Coronary artery (tissue), 2 donors: ENCODE measurements around the gene HCRT.
"Not testable (repeated sequence)": the region's sequence is repeated elsewhere in the genome, so short reads cannot be mapped to it uniquely, and the experiment has no call there.

Experiments used
- DNase-seq: peaks from one replicate; pipeline ENCODE4 v3.0.0-alpha.2; 2017; ENCODE audit warnings: low spot score
- H3K27ac ChIP-seq, 2 donors: fragments of 200-600 bp; sonication (generic); one replicate each; pipeline ENCODE4 v1.5.1; 2016 to 2019
- H3K4me3 ChIP-seq: fragments of 200-600 bp; sonication (generic); 2 replicates; pipeline ENCODE4 v1.5.1; 2016; ENCODE audit warnings: mild to moderate bottlenecking, moderate library complexity
- TF ChIP-seq, protein P1 (sequence below): fragments of 200-600 bp; sonication (generic); IDR thresholded peaks from one replicate; pipeline ENCODE4 v1.5.1; 2019; ENCODE audit warnings: antibody characterized with exemption

HCRT gene

DNA sequence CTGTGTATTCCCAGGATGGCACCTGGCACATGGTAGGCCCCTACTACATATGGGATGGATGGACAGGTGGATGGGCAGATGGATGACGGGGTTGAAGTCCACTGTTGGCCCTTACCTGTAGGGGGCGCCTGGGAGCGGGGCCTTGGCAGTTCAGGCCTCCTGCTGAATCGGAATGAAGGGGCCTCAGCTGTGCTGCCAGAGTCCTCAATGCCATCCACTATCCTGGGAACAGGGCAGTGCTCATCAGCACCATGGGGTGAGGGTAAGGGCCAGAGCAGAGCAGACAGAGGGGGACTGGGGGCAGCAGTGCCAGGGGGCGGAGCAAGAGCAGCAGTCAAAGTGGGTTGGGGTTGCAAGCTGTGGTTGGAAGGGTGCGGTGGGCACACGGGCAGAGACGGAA lies 22.1 kb downstream of the HCRT start:
- TF ChIP-seq, protein P1, sequence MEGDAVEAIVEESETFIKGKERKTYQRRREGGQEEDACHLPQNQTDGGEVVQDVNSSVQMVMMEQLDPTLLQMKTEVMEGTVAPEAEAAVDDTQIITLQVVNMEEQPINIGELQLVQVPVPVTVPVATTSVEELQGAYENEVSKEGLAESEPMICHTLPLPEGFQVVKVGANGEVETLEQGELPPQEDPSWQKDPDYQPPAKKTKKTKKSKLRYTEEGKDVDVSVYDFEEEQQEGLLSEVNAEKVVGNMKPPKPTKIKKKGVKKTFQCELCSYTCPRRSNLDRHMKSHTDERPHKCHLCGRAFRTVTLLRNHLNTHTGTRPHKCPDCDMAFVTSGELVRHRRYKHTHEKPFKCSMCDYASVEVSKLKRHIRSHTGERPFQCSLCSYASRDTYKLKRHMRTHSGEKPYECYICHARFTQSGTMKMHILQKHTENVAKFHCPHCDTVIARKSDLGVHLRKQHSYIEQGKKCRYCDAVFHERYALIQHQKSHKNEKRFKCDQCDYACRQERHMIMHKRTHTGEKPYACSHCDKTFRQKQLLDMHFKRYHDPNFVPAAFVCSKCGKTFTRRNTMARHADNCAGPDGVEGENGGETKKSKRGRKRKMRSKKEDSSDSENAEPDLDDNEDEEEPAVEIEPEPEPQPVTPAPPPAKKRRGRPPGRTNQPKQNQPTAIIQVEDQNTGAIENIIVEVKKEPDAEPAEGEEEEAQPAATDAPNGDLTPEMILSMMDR, result no peak
- no peak overlapping the region for H3K4me3 ChIP-seq
- DNase-seq, result no peak
- no peak overlapping the region for H3K27ac ChIP-seq

DNA sequence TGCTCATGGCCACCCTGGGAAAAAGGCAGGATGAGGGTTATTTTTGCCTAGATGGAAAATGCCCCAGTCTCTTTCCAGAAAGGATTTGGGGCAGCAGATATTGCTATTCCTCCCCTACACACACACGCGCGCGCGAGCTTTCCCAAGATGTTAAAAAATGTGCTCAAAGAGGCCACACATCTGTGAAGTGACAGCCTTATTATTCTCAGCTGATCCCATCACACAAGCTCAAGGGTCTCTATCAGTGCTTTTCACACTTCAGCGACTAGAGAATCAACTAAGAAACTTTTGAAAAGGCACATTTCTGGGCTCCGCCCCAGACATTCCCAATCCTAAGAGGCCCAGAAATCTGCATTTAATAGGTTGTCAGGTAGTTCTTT lies 24.7 kb downstream of the HCRT start:
- DNase-seq, result no peak
- Histone ChIP-seq H3K4me3 (no peak overlapping the region), H3K27ac (no peak overlapping the region)
- TF ChIP-seq, protein P1, result no peak

DNA sequence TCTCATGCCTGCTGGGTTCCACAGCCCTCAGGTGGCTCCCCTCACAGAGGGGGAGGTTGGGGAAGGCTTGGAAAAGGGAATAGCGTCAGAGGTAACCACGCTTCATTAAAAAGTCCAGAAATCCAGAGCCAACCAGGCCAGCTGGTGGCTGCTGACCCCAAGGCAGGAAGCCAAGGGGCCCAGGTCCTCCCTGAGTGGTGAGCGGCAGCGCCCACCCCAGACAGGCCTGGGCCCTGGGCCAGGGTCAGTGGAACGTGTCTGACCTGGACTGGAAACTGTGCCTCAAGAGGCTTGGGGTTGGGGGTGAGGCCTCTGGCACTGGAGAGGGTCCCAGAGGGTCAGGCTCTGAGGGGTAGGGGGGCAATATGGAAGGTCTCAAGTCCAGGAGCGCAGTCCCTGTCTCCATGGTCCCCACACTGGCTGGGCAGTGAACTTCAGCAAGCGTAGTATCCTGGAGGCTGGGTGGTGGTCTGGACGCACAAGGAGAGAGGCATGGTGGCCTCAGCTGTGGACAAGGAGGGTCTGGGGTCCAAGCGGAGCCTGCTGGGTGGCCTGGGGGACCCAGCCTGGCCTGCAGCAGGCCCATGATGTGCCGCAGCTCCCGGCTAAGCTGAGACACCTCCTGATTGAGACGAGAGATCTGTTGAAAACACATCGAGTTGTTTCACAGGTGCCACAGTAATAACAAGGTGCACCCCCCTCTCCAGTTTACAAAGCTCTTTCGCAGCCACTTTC lies 25.3 kb downstream of the HCRT start:
- DNase-seq, result no peak
- TF ChIP-seq, protein P1, result no peak
- H3K4me3 ChIP-seq, result no peak overlapping the region

DNA sequence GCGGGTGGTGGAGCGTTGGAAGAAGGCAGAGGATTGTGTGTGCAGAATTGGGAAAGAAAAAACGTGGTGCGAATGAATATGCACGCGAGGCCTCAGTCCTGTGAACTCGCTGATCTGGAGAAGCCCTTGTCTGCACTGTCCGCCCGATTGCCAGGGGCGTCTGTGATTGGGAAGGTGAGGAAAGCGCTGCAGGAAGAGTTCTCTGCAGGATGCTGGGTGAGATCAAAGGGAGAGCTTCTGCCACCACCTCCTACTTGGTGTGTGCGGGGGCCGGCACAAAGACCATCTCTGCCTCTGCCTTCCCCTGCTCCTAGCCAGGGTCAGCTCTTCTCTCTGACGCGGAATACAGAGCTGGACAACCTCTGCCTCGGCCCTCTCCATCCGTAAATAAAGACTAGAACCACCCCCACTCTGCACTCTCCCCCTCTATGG lies 29.6 kb downstream of the HCRT start:
- no peak for DNase-seq
- Histone ChIP-seq H3K4me3 (peak overlapping the region; percentile 100), H3K27ac (no peak overlapping the region)
- TF ChIP-seq, protein P1, result no peak

More for the DNA sequence above, 25.3 kb downstream of the HCRT start:
- H3K27ac ChIP-seq, result no peak overlapping the region

DNA sequence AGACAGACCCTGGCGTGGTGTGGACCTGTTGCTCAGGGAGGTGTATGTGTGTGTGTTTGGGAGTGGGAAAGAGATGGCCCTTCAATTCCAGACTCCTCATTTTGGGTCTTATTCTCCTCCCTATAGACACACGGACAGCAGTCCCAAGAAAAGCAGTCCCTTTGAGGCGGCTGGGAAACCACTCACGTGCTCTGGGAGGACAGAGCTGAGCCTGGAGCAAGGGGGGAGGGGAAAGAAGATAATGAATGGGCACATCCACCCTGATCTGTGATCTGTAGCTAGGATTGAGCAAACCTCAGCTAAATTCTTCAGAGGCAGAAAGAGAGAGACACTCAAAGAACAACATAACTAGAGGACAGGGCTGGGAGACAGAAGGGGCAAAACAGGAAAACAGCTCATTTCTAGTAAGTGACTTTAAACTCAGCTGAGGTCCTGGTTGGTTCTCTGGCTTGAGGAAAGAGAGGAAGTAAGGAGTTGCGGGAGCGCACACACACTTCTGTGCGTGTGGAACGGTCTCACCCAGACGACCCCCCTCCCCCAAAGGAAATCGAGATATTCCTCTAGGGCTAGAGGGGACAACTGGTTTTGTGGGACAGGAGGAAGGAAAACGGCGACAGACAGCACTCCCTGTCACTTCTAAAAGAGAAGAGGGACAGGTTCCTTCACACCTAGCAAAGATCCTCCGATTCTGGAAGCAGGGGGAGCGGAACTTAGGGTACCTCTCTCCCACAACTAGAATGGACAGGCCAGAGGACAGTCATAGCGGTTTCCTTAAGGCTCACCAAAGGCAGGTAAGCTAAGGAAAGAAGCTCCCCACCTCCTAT lies 31.1 kb downstream of the HCRT start:
- TF ChIP-seq, protein P1, result no peak
- DNase-seq, result no peak
- peak overlapping the region; percentile 67 to 94 for H3K27ac ChIP-seq
- H3K4me3 ChIP-seq, result peak overlapping the region; percentile 100

DNA sequence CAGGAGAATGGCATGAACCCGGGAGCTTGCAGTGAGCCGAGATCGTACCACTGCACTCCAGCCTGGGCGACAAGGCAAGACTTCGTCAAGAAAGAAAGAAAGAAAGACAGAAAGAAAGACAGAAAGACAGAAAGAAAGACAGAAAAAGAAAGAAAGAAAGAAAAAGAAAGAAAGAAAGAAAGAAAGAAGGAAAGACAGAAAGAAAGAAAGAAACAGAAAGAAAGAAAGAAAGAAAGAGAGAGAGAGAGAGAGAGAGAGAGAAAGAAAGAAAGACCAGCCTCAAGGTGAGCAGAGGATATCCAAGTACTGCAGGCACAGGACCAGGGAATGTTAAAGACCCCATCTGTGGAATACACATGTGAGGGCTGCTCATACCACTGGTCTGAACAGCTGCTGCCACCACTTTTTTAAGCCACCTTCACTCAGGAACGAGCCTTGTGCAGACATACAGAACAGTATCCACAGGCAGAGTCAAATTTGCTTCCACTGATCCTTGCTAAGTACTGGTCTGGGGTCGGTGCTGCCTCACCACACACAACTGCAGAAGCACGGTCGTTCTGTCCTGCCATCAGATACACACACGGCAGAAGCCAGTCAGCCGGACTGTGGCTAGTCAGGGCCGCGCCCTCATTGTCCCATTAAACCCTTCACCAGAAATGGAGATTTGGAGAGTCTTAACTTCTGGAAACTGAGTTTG lies 38.2 kb downstream of the HCRT start:
- DNase-seq, result no peak
- Histone ChIP-seq H3K27ac (no peak overlapping the region), H3K4me3 (no peak overlapping the region)
- TF ChIP-seq, protein P1, result no peak

DNA sequence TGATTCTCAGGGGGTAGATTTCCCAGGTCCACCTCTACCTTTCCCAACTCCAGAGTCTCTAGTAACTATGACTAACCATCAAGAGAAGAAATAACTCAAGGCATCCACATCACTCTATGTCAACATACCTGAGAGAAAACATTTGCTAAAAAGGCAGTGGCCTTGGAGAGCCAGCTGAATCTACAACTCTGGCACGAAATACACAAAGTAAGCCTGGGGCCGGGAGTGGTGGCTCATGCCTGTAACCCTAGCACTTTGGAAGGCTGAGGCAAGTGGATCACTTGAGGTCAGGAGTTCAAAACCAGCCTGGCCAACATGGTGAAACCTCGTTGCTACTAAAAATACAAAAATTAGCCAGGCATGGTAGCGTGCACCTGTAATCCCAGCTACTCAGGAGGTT lies 42.1 kb downstream of the HCRT start:
- H3K27ac ChIP-seq, result peak overlapping the region in 1 of 2 donors; percentile 61
- H3K4me3 ChIP-seq, DNase-seq: not testable (repeated sequence)
